Measurements from ENCODE around the gene FSD2. TPM values are rescaled to one million over a fixed set of nuclear protein-coding genes. Genes with fewer than 3 reads are reported as not detected.

Gene FSD2
- total and polyA plus RNA-seq, 10 of the 15 experiments (the other 5 are each of a cell fraction or from before 2014, with no cell fraction given): under 0.01 to 0.39 (median 0.07) TPM; not detected in 3

GRCh38 chr15:82778755-82779154, 27.1 kb downstream of the FSD2 start:
- no peak for FAIRE-seq
- Histone ChIP-seq H3K4me2 (ENCODE audit: control insufficient read depth, insufficient read depth) (no peak overlapping the region), H3K36me3 (ENCODE audit: control insufficient read depth in 2 of 2, insufficient read depth in 2 of 2, low read length in 1 of 2) (no peaks in the 10 kb centered on the region), H3K4me1 (ENCODE audit: control insufficient read depth, insufficient read depth, low read length) (no peaks in the 10 kb centered on the region), H3K27ac (ENCODE audit: control insufficient read depth, insufficient read depth) (no peak overlapping the region), H2AFZ (ENCODE audit: control insufficient read depth, low read depth, low read length) (no peak overlapping the region), H3K9ac (ENCODE audit: control insufficient read depth, insufficient read depth, low read length) (no peak overlapping the region), H3K27me3 (replicated peaks in 1 of 2; ENCODE audit: control insufficient read depth in 2 of 2, insufficient read depth in 2 of 2, low read length in 1 of 2) (no peaks in the 10 kb centered on the region), H3K79me2 (ENCODE audit: control insufficient read depth, insufficient read depth, low read length) (no peaks in the 10 kb centered on the region), H4K20me1 (ENCODE audit: control insufficient read depth, insufficient read depth) (no peaks in the 10 kb centered on the region), H3K9me3 (replicated peaks; ENCODE audit: control insufficient read depth, insufficient read depth, low read length) (no peaks in the 10 kb centered on the region), H3K4me3 (no peak overlapping the region)
- ChIA-PET CTCF (no interaction called here), SMC1A (ENCODE audit: uncharacterized antibody, unreplicated experiment) (no interaction called here), POLR2A (no interaction called here), RAD21 (ENCODE audit: unreplicated experiment) (no interaction called here)
- intact Hi-C loops (cut with micrococcal nuclease; ENCODE audit: unreplicated experiment) (no loop called here), in situ Hi-C loops (cut with MboI) (no loop called here)
- ATAC-seq: no peak
- DNase-seq (ENCODE audit: low read depth, low spot score): no peak
- BruUV-seq (replicated peaks): no TSS peak
- TF ChIP-seq USF1 (IDR thresholded peaks at IDR 0.05; ENCODE audit: borderline replicate concordance, extremely low read length, insufficient read depth, low read depth, low read length) (no peak), IKZF2 (IDR thresholded peaks at IDR 0.05) (no peak), POLR2AphosphoS5 (IDR thresholded peaks at IDR 0.05; ENCODE audit: low read length) (no peak), FOXM1 (IDR thresholded peaks at IDR 0.05; ENCODE audit: low read depth, low read length) (no peak), CBFB (IDR thresholded peaks at IDR 0.05; ENCODE audit: low read depth) (no peak), JUND (IDR thresholded peaks at IDR 0.05; ENCODE audit: low read depth, low read length) (no peak), STAT3 (IDR thresholded peaks at IDR 0.05; ENCODE audit: low read depth, low read length) (no peak)
- WGBS (ENCODE audit: insufficient coverage, insufficient replicate concordance, low lambda C conversion rate, missing lambda C conversion rate): 37% methylated on average over 3 of the region's 3 CpGs

- DNase-seq (ENCODE audit: low read depth, low spot score) (no peak), ATAC-seq (no peak), FAIRE-seq (no peak)
- no TSS peak for BruUV-seq (replicated peaks)
- H3K9me3 ChIP-seq (replicated peaks; ENCODE audit: control insufficient read depth, insufficient read depth, low read length): no peaks in the 10 kb centered on the region
- H3K4me3 ChIP-seq: no peak overlapping the region
- POLR2A ChIA-PET: interaction anchor here (0.7 to 1.2 kb wide), 2 partner anchors 35 to 62 kb away, joined by 4 to 6 read pairs; no protein-coding TSS in a partner anchor
- no peaks in the 10 kb centered on the region for H3K79me2 ChIP-seq (ENCODE audit: control insufficient read depth, insufficient read depth, low read length)
- RAD21 ChIA-PET (ENCODE audit: unreplicated experiment): no interaction called here
- H3K27me3 ChIP-seq (replicated peaks in 1 of 2; ENCODE audit: control insufficient read depth in 2 of 2, insufficient read depth in 2 of 2, low read length in 1 of 2): no peaks in the 10 kb centered on the region
- no peak overlapping the region for H3K27ac ChIP-seq (ENCODE audit: control insufficient read depth, insufficient read depth)
- in situ Hi-C loops (cut with MboI): no loop called here
- intact Hi-C loops (cut with micrococcal nuclease; ENCODE audit: unreplicated experiment): no loop called here
- no peaks in the 10 kb centered on the region for H3K4me1 ChIP-seq (ENCODE audit: control insufficient read depth, insufficient read depth, low read length)
- H3K36me3 ChIP-seq (ENCODE audit: control insufficient read depth in 2 of 2, insufficient read depth in 2 of 2, low read length in 1 of 2): no peaks in the 10 kb centered on the region
- H4K20me1 ChIP-seq (ENCODE audit: control insufficient read depth, insufficient read depth): no peaks in the 10 kb centered on the region
- H2AFZ ChIP-seq (ENCODE audit: control insufficient read depth, low read depth, low read length): no peak overlapping the region
- WGBS (ENCODE audit: insufficient coverage, insufficient replicate concordance, low lambda C conversion rate, missing lambda C conversion rate): 36% methylated on average over 6 of the region's 7 CpGs
- SMC1A ChIA-PET (ENCODE audit: uncharacterized antibody, unreplicated experiment): no interaction called here
- H3K4me2 ChIP-seq (ENCODE audit: control insufficient read depth, insufficient read depth): no peak overlapping the region
- no peak overlapping the region for H3K9ac ChIP-seq (ENCODE audit: control insufficient read depth, insufficient read depth, low read length)
- CTCF ChIA-PET: no interaction called here
- TF ChIP-seq HSF1 (IDR thresholded peaks at IDR 0.05; ENCODE audit: low read depth, low read length) (no peak), MYC (IDR thresholded peaks at IDR 0.05; ENCODE audit: insufficient read depth, insufficient read length, insufficient replicate concordance, low read length, severe bottlenecking) (no peak), ZNF384 (IDR thresholded peaks at IDR 0.05; ENCODE audit: borderline replicate concordance, low read depth, low read length) (no peak), MXI1 (IDR thresholded peaks at IDR 0.05; ENCODE audit: low read depth, low read length) (no peak), CBX3 (IDR thresholded peaks at IDR 0.05; ENCODE audit: borderline replicate concordance, low read depth) (no peak), TCF7 (IDR thresholded peaks at IDR 0.05; ENCODE audit: borderline replicate concordance) (no peak), SP1 (IDR thresholded peaks at IDR 0.05; ENCODE audit: low read depth, low read length) (no peak), RB1 (IDR thresholded peaks at IDR 0.05; ENCODE audit: borderline replicate concordance) (no peak)
These were observed 31.4 kb downstream of the FSD2 start for GRCh38 chr15:82774496-82774895.

All from GM12878 (cell line).